Activated CD8-positive, alpha-beta memory T cell treated with anti-CD3 and anti-CD28 coated beads, Interleukin-2, amount 50 U/mL, for 24 hours (primary cell): ENCODE results near the gene MFSD6.
"Not testable (repeated sequence)": the region's sequence is repeated elsewhere in the genome, so short reads cannot be mapped to it uniquely, and the experiment has no call there.

Source experiments
- DNase-seq: peaks from one replicate; pipeline ENCODE4 v3.0.0-alpha.2; 2020; ENCODE audit errors: extremely low read depth

Gene MFSD6

DNA sequence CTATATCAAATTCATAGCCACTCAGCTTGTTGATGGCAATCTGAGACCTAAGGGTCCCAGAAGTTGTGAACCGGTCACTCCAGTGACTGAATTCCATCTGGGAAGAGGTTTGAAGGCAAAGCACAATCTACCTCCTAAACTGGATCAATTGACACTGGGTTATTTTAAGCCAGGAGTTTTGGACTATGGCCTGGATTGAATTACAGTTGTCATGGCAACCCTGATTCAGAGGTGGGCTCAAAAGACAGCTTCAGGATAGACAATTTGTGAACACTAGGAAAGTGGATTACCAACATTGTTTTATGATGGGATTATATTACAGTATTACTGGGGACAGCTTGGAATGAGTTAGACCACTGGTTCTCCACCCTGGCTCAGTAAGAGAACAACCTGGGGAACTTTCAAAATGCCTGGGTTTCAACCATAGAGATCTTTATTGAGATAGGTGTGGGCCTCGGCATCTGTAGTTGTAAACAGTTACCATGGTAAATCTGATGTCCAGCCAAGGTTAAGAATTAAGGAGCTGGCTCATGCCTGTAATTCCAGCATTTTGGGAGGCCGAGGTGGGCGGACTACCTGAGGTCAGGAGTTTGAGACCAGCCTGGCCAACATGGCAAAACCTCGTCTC lies 58.8 kb downstream of the MFSD6 start:
- DNase-seq: no peak

DNA sequence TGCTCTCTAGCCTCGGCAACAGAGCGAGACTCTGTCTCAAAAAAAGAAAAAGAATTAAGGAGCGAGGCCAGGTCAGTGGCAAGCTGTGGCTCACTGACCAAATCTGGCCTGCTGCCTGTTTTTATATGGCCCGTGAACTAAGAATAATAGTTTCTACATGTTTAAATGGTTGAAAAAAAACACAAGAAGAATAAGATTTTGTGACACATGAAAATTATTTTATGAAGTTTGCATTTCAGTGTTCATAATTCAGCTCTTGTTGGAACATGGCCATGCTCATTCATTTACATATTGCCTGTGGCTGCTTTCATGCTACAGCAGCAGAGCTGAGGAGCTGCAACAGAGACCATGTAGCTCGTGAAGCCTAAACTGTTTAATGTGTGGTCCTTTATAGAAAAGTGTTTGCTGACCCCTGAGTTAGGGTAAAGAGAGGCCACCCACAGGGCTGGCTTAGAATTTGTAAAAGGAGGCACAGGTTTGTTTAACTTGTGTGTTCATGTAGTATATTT lies 59.5 kb downstream of the MFSD6 start:
- no peak for DNase-seq

GRCh38 chr2:190468354-190468753 lies 60.2 kb downstream of the MFSD6 start:
- not testable (repeated sequence) for DNase-seq

- no peak for DNase-seq
Observed at GRCh38 chr2:190468814-190469569, 60.8 kb downstream of the MFSD6 start.

DNA sequence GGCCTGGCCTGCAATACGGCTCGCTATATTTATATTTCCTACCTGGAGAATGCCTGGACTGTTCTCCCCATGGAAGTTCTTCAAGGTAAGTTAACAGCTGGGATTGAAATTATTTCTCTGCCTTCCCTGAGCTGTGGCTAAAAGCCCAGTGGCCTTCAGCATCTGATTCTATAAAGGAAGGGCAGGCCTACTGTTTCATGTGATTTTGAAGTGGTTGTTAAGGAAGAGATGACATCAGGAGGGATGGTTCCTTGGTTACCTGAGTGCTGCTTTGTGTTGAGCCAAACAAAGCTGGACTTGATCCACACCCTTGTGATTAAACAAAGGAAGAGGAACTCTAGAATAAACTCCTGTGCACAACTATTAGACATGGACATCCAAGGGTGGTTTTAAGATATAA lies 61.6 kb downstream of the MFSD6 start:
- DNase-seq: no peak

GRCh38 chr2:190470256-190470826 lies 62.2 kb downstream of the MFSD6 start:
- no peak for DNase-seq

- no peak for DNase-seq
Observed at GRCh38 chr2:190477661-190478454, 69.7 kb downstream of the MFSD6 start.

GRCh38 chr2:190478572-190479195 lies 70.5 kb downstream of the MFSD6 start:
- DNase-seq: no peak

DNA sequence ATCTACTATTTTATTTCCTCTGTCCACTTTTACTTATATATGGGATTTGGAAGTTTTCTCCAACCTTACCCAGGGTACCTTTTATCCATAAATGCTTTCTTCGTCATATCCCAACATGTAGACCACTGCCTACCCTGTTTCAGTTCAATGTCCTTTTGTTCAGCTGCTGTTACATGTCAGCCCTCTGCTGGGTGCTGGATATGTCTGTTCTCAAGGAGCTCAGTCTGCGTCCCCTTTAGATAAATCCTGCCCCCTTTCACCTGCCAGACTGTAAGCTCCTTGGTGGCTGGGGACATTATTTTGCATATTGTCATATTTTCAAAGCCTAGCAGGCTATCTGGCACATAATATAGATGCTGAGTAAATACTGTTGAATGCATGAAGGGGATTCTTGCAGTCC lies 73.2 kb downstream of the MFSD6 start:
- DNase-seq: no peak

- no peak for DNase-seq
Observed at GRCh38 chr2:190482451-190482850, 74.3 kb downstream of the MFSD6 start.

- no peak for DNase-seq
Observed at GRCh38 chr2:190486037-190486623, 78.0 kb downstream of the MFSD6 start.

DNA sequence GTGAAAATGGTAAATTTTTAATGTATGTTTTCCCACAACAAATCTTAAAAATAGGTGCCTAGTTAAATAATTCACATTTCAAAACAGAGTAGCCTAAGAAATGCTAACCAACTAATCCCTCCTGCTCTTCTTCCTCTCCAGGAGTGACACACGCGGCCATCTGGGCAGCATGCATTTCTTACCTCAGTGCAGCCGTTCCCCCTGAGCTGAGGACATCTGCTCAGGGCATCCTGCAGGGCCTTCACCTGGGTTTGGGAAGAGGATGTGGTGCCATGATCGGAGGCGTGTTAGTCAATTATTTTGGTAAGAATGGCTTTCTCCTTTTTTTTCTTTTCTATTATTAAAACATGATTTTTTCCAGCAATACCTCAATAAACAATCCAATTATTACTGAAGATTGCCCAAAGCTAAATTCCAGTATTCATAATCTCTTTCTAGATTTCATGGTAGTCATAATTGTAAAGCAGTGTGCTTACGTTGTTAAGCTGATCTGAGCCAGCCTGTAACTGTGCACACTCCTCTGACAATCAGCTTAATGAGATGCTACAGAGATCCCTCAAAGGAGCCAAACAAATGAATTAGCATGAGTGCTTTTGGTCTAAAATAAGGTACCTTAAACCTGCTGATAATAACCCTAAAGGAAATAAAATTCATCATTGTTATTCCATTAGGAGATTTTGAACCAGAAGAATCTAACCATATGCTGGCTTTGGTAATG lies 80.5 kb downstream of the MFSD6 start:
- no peak for DNase-seq

- no peak for DNase-seq
Observed at GRCh38 chr2:190489475-190489874, 81.3 kb downstream of the MFSD6 start.

- DNase-seq: no peak
Observed at GRCh38 chr2:190490502-190490901, 82.3 kb downstream of the MFSD6 start.

- no peak for DNase-seq
Observed at GRCh38 chr2:190493095-190493494, 84.9 kb downstream of the MFSD6 start.

- not testable (repeated sequence) for DNase-seq
Observed at GRCh38 chr2:190494600-190495227, 86.6 kb downstream of the MFSD6 start.

DNA sequence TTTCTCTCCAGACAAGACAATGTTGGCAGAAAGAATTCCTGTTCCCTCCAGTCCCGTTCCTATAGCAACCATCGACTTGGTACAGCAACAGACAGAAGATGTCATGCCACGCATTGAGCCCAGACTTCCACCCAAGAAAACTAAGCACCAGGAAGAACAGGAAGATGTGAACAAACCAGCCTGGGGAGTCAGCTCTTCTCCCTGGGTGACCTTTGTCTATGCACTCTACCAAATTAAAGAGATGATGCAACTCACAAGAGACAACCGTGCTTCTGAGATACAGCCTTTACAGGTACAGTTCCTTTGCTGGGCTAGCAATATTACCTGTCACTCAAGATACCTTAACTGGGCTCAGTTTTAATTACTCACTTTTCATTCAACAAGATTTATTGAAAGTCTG lies 89.3 kb downstream of the MFSD6 start:
- DNase-seq: no peak

DNA sequence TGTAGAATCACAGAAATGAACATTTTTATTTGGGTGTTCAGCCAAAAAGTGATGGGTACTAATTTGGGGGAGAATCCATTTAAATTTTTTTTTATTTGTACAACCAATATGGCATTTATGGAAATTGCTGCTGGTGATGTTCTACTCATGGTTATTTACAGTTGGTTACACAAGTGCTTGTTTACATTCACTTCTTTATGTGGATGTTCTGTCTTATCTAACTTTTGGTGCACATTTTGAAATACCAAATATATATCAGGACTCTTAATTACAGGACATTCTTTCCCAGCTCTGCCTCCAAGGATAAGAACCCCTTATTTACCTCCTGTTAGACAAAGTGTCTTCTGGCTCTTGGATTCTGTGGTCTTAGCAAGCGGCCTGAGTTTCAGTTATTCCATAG lies 91.1 kb downstream of the MFSD6 start:
- DNase-seq: no peak

- no peak for DNase-seq
Observed at GRCh38 chr2:190500054-190500502, 91.9 kb downstream of the MFSD6 start.

GRCh38 chr2:190501231-190501630 lies 93.1 kb downstream of the MFSD6 start:
- no peak for DNase-seq
